ENCODE measurements around the gene PLA2R1. TPM values are rescaled to one million over a fixed set of nuclear protein-coding genes. Genes with fewer than 3 reads are reported as not detected.

PLA2R1 gene
- polyA plus RNA-seq, 1 of the 3 experiments (the other 2 are of a cell fraction) = not detected

DNA sequence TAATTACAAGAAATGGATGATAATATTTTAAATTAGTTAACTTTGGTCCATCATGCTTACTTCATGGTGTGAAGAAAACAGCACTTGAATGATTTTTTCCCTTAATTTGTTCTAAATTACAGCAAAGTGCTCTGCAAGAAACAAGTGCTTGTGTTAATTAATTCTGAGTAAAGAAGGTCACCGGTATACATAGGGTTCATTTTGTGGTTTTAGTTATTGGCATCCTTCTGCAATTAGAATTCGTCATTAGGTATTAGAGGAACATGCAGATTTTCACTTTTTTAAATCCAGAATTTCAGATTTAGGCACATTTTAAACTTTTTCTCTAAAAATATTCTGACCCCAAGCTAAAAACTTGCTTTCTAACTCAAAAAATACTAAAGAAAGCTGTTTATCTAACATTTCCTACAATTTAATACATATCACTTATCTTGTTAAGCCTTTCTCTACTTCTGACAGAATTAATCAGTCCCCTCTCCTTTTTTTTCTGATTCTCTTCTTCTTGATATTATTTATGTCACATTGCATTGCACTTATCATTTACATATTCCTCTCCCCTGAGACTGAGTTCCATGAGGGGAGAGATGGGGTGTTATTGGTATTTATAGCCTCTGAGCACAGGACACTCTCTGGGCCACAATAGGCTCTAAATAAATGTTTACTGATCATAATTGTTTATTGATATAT, 129.2 kb downstream of the PLA2R1 start (continued):
- TF ChIP-seq, protein P1, sequence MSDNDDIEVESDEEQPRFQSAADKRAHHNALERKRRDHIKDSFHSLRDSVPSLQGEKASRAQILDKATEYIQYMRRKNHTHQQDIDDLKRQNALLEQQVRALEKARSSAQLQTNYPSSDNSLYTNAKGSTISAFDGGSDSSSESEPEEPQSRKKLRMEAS (IDR thresholded peaks at IDR 0.05; ENCODE audit: low read depth) = no peak
- TF ChIP-seq, protein P2, sequence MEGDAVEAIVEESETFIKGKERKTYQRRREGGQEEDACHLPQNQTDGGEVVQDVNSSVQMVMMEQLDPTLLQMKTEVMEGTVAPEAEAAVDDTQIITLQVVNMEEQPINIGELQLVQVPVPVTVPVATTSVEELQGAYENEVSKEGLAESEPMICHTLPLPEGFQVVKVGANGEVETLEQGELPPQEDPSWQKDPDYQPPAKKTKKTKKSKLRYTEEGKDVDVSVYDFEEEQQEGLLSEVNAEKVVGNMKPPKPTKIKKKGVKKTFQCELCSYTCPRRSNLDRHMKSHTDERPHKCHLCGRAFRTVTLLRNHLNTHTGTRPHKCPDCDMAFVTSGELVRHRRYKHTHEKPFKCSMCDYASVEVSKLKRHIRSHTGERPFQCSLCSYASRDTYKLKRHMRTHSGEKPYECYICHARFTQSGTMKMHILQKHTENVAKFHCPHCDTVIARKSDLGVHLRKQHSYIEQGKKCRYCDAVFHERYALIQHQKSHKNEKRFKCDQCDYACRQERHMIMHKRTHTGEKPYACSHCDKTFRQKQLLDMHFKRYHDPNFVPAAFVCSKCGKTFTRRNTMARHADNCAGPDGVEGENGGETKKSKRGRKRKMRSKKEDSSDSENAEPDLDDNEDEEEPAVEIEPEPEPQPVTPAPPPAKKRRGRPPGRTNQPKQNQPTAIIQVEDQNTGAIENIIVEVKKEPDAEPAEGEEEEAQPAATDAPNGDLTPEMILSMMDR (IDR thresholded peaks at IDR 0.05) = no peak
- TF ChIP-seq SMC3 (IDR thresholded peaks at IDR 0.05; ENCODE audit: low read depth, low read length) = no peak
- TF ChIP-seq, protein P3, sequence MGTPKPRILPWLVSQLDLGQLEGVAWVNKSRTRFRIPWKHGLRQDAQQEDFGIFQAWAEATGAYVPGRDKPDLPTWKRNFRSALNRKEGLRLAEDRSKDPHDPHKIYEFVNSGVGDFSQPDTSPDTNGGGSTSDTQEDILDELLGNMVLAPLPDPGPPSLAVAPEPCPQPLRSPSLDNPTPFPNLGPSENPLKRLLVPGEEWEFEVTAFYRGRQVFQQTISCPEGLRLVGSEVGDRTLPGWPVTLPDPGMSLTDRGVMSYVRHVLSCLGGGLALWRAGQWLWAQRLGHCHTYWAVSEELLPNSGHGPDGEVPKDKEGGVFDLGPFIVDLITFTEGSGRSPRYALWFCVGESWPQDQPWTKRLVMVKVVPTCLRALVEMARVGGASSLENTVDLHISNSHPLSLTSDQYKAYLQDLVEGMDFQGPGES (IDR thresholded peaks at IDR 0.05; ENCODE audit: low read depth, low read length) = no peak
- no peak for TF ChIP-seq RCOR1 (IDR thresholded peaks at IDR 0.05; ENCODE audit: low read length)

GRCh38 chr2:159926695-159927094, 135.7 kb downstream of the PLA2R1 start:
- TF ChIP-seq EZH2phosphoT487 (IDR thresholded peaks at IDR 0.05; ENCODE audit: borderline replicate concordance, low read depth) = no peak
- no peak for TF ChIP-seq FOSL2 (IDR thresholded peaks at IDR 0.05; ENCODE audit: borderline replicate concordance, low read depth)
- TF ChIP-seq MEF2A (IDR thresholded peaks at IDR 0.05; ENCODE audit: borderline replicate concordance, low read depth) = no peak
- no peak for TF ChIP-seq CHD2 (IDR thresholded peaks at IDR 0.05; ENCODE audit: low read length, partially characterized antibody)
- no peak for TF ChIP-seq TAF1 (IDR thresholded peaks at IDR 0.05; ENCODE audit: borderline replicate concordance, low read depth, low read length)
- TF ChIP-seq GATA2 (CRISPR knock-in tag; IDR thresholded peaks at IDR 0.05) = no peak
- TF ChIP-seq RFX5 (IDR thresholded peaks at IDR 0.05; ENCODE audit: low read length) = no peak
- TF ChIP-seq, protein P3 (IDR thresholded peaks at IDR 0.05; ENCODE audit: low read depth, low read length) = no peak
- no peak for TF ChIP-seq RXRA (IDR thresholded peaks at IDR 0.05; ENCODE audit: borderline replicate concordance, low read depth)
- no peak for TF ChIP-seq USF2 (IDR thresholded peaks at IDR 0.05; ENCODE audit: borderline replicate concordance, low read depth, low read length)
- no peak for TF ChIP-seq TEAD4 (IDR thresholded peaks at IDR 0.05; ENCODE audit: borderline replicate concordance, insufficient read depth)
- ChIA-PET POLR2A (no interaction called here), CTCF (interaction anchor here (1.0 kb wide), 1 partner anchor 87 kb away, joined by 3 read pairs; no protein-coding TSS in a partner anchor)
- Histone ChIP-seq H3K4me3 (ENCODE audit: low read depth in 2 of 2, low read length in 1 of 2) (no peak overlapping the region), H4K20me1 (ENCODE audit: insufficient read depth) (no peaks in the 10 kb centered on the region), H3K27me3 (ENCODE audit: insufficient read depth) (no peaks in the 10 kb centered on the region), H3K79me2 (ENCODE audit: insufficient read depth) (no peaks in the 10 kb centered on the region), H3K9me3 (no peaks in the 10 kb centered on the region), H3K9ac (no peak overlapping the region), H3F3A (replicated peaks; ENCODE audit: insufficient read depth) (no peaks in the 10 kb centered on the region), H2AFZ (ENCODE audit: low read depth) (no peak overlapping the region), H3K9me2 (no peaks in the 10 kb centered on the region), H3K4me1 (ENCODE audit: control insufficient read depth in 1 of 2, insufficient read depth in 2 of 2, low read depth in 1 of 2, low read length in 1 of 2) (no peaks in the 10 kb centered on the region), H3K4me2 (no peak overlapping the region), H3K36me3 (replicated peaks in 1 of 2; ENCODE audit: control insufficient read depth in 1 of 2, insufficient read depth in 2 of 2, low read length in 1 of 2) (no peaks in the 10 kb centered on the region), H3K27ac (ENCODE audit: low read depth in 2 of 2, low read length in 1 of 2) (no peak overlapping the region)
- WGBS (ENCODE audit: low lambda C conversion rate) = 100% methylated on average over 2 of the region's 2 CpGs
- DNase-seq = no peak

All from SK-N-SH (cell line).